Liver (tissue), 9 donors: Measurements from ENCODE around the gene PCDHGA9. TPM values are rescaled to one million over a fixed set of nuclear protein-coding genes. Genes with fewer than 3 reads are reported as not detected.

Source experiments
- DNase-seq: peaks from one replicate; pipeline ENCODE4 v3.0.0-alpha.2; 2017; ENCODE audit warnings: low spot score
- H3K27ac ChIP-seq, 2 donors: one replicate each; pipeline ENCODE4 v1.7.0; 2013; ENCODE audit warnings: inconsistent platforms in 2 of 2, low read length in 2 of 2, control low read depth in 1 of 2, low read depth in 1 of 2, mild to moderate bottlenecking in 1 of 2
- H3K27me3 ChIP-seq, 4 donors: one replicate each; pipeline versions ENCODE4 v1.6.1 to v1.7.0; 2013; ENCODE audit warnings: low read length in 3 of 4, inconsistent platforms in 1 of 4, mild to moderate bottlenecking in 1 of 4, moderate library complexity in 1 of 4; ENCODE audit not compliant: control insufficient read depth in 4 of 4, insufficient read depth in 4 of 4
- H3K36me3 ChIP-seq, 4 donors: one replicate each; pipeline versions ENCODE4 v1.6.1 to v1.7.0; 2013; ENCODE audit warnings: low read length in 3 of 4, mild to moderate bottlenecking in 3 of 4, low read depth in 1 of 4, moderate library complexity in 1 of 4; ENCODE audit not compliant: control insufficient read depth in 4 of 4, insufficient read depth in 3 of 4
- H3K4me1 ChIP-seq, 4 donors: one replicate each; pipeline versions ENCODE4 v1.6.1 to v1.7.0; 2013; ENCODE audit warnings: low read length in 3 of 4, mild to moderate bottlenecking in 3 of 4, moderate library complexity in 1 of 4; ENCODE audit not compliant: control insufficient read depth in 4 of 4, insufficient read depth in 4 of 4
- H3K4me3 ChIP-seq, 3 donors: one replicate each; pipeline versions ENCODE4 v1.6.1 to v1.7.0; 2013; ENCODE audit warnings: low read length in 3 of 3, control low read depth in 1 of 3, low read depth in 1 of 3, mild to moderate bottlenecking in 1 of 3
- H3K9ac ChIP-seq, 2 donors: one replicate each; pipeline ENCODE4 v1.7.0; 2013; ENCODE audit warnings: low read length in 2 of 2, mild to moderate bottlenecking in 2 of 2, moderate library complexity in 2 of 2, control low read depth in 1 of 2, low read depth in 1 of 2
- H3K9me3 ChIP-seq, 4 donors: one replicate each; pipeline versions ENCODE4 v1.6.1 to v1.7.0; 2013; ENCODE audit warnings: low read length in 3 of 4; ENCODE audit not compliant: control insufficient read depth in 4 of 4
- ATF3 ChIP-seq: IDR thresholded peaks from 2 replicates; pipeline ENCODE4 v1.6.1; 2016; ENCODE audit warnings: antibody characterized with exemption
- CTCF ChIP-seq: fragments of 150-350 bp; IDR thresholded peaks from 2 replicates; pipeline ENCODE4 v1.5.1; 2017; ENCODE audit warnings: improper control_type of control experiment, low read depth, low read length; ENCODE audit not compliant: missing input control
- EGR1 ChIP-seq, 2 donors: IDR thresholded peaks; 2 replicates each; pipeline ENCODE4 v1.6.1; 2016 to 2018; ENCODE audit warnings: antibody characterized with exemption in 2 of 2, low read depth in 2 of 2
- FOXA1 ChIP-seq: IDR thresholded peaks from 2 replicates; pipeline ENCODE4 v1.6.1; 2016; ENCODE audit warnings: antibody characterized with exemption
- GABPA ChIP-seq, 2 donors: IDR thresholded peaks in 1 of 2; conservative IDR thresholded peaks in 1 of 2; 2 replicates each; pipeline ENCODE4 v1.6.1; 2016; ENCODE audit warnings: antibody characterized with exemption in 2 of 2, mild to moderate bottlenecking in 1 of 2, moderate library complexity in 1 of 2
- JUND ChIP-seq, 2 donors: IDR thresholded peaks; 2 replicates each; pipeline ENCODE4 v1.6.1; 2016; ENCODE audit warnings: antibody characterized with exemption in 2 of 2
- MAX ChIP-seq: IDR thresholded peaks from 2 replicates; pipeline ENCODE4 v1.6.1; 2016; ENCODE audit warnings: antibody characterized with exemption
- REST ChIP-seq: IDR thresholded peaks from 2 replicates; pipeline ENCODE4 v1.6.1; 2016; ENCODE audit warnings: antibody characterized with exemption, mild to moderate bottlenecking
- RXRA ChIP-seq, 2 donors: IDR thresholded peaks; 2 replicates each; pipeline ENCODE4 v1.6.1; 2017 to 2018; ENCODE audit warnings: antibody characterized with exemption in 2 of 2, mild to moderate bottlenecking in 1 of 2
- SP1 ChIP-seq: IDR thresholded peaks from 2 replicates; pipeline ENCODE4 v1.6.1; 2018; ENCODE audit warnings: antibody characterized with exemption, mild to moderate bottlenecking
- TAF1 ChIP-seq: conservative IDR thresholded peaks from 2 replicates; pipeline ENCODE4 v1.6.1; 2016; ENCODE audit warnings: antibody characterized with exemption, mild to moderate bottlenecking
- YY1 ChIP-seq: IDR thresholded peaks from 2 replicates; pipeline ENCODE4 v1.6.1; 2016; ENCODE audit warnings: antibody characterized with exemption, mild to moderate bottlenecking
- WGBS: extraction: QIAGEN DNeasy Blood & Tissue Kit; methylation state at CpG from one replicate; pipeline ENCODE4 v1.1.7; 2013; 5-methylcytosine and 5-hydroxymethylcytosine counted together
- polyA plus RNA-seq, 2 donors: library from polyadenylated mRNA; stranded (reverse) in 1 of 2; unstranded in 1 of 2; fragments of 200-250 nt in 1 of 2; fragments of >200 nt in 1 of 2; fragmentation: Nextera tagmentation in 1 of 2; extraction: Ambion mirVana in 1 of 2; gene quantifications; one replicate each; pipeline versions ENCODE4 v1.2.1 to v1.2.3, GENCODE V29; 2013 to 2015
- total RNA-seq, 2 donors: library from RNA; depleted of rRNA; stranded (reverse); fragments of >200 nt; gene quantifications; one replicate each; pipeline ENCODE4 v1.2.3, GENCODE V29; 2014
- donor health status: healthy.
- donor health status: healthy.
- donor health status: healthy.
- donor health status: healthy.
- donor health status: healthy.

Gene PCDHGA9
- total and polyA plus RNA-seq, 4 donors, result 0.11 to 2.8 (median 0.57) TPM

GRCh38 chr5:141422742-141423291, 20.2 kb downstream of the PCDHGA9 start:
- Histone ChIP-seq H3K9me3 (peaks cover 64 to 88% (median 72%) of the 10 kb centered on the region in 4 donors), H3K36me3 (peaks cover 0 to 4% (median 0%) of the 10 kb centered on the region in 4 donors), H3K4me1 (no peaks in the 10 kb centered on the region), H3K9ac (no peak overlapping the region), H3K27me3 (peaks cover 0 to 5% (median 0%) of the 10 kb centered on the region in 4 donors), H3K27ac (no peak overlapping the region), H3K4me3 (peak overlapping the region in 2 of 3 donors; percentile 37 to 47)
- DNase-seq, result no peak
- WGBS, result 23% methylated on average over 42 of the region's 42 CpGs
- no peak for TF ChIP-seq CTCF
- no peak for TF ChIP-seq YY1
- no peak for TF ChIP-seq TAF1
- no peak for TF ChIP-seq EGR1 (IDR thresholded peaks at IDR 0.05; ENCODE audit: low read depth in 2 of 2)
- TF ChIP-seq SP1, result no peak
- no peak for TF ChIP-seq GABPA (IDR thresholded peaks at IDR 0.05 in 1 of 2, conservative IDR thresholded peaks at IDR 0.05 in 1 of 2)
- TF ChIP-seq ATF3, result no peak
- no peak for TF ChIP-seq RXRA (IDR thresholded peaks at IDR 0.05)
- TF ChIP-seq REST, result no peak

GRCh38 chr5:141427783-141428426, 25.3 kb downstream of the PCDHGA9 start:
- Histone ChIP-seq H3K9me3 (peaks cover 53 to 87% (median 60%) of the 10 kb centered on the region in 4 donors), H3K27ac (no peak overlapping the region), H3K27me3 (no peaks in the 10 kb centered on the region), H3K4me3 (peak overlapping the region in 2 of 3 donors; percentile 38 to 69), H3K4me1 (peaks cover 0 to 11% (median 2%) of the 10 kb centered on the region in 4 donors), H3K36me3 (peaks cover 0 to 4% (median 0%) of the 10 kb centered on the region in 4 donors), H3K9ac (no peak overlapping the region)
- DNase-seq, result no peak
- TF ChIP-seq CTCF (no peak), EGR1 (IDR thresholded peaks at IDR 0.05; ENCODE audit: low read depth in 2 of 2) (no peak), MAX (no peak), FOXA1 (no peak), JUND (IDR thresholded peaks at IDR 0.05) (no peak), SP1 (no peak)
- WGBS, result 41% methylated on average over 53 of the region's 53 CpGs
